ENCODE results near the gene TNIK. TPM values are rescaled to one million over a fixed set of nuclear protein-coding genes. Genes with fewer than 3 reads are reported as not detected.

Gene TNIK
- total and polyA plus RNA-seq, 2 of the 4 experiments (the other 2 are of a cell fraction) = 3.4 to 6.3 TPM

GRCh38 chr3:171503817-171504216, 43.6 kb upstream of the TNIK start:
- no peaks in the 10 kb centered on the region for H3K79me1 ChIP-seq (ENCODE audit: low read depth in 1 of 2, low read length in 2 of 2)
- no peak overlapping the region for H2BK120ac ChIP-seq (ENCODE audit: low read depth, low read length)
- POLR2A ChIA-PET (ENCODE audit: unreplicated experiment) = no interaction called here
- H2BK20ac ChIP-seq (ENCODE audit: low read depth, low read length) = no peak overlapping the region
- dilution Hi-C loops (cut with HindIII; ENCODE audit: low sequenced_read_pairs, unreplicated experiment) (no loop called here), in situ Hi-C loops (cut with MboI; ENCODE audit: low sequenced_read_pairs) (no loop called here), intact Hi-C loops (cut with micrococcal nuclease) (no loop called here)
- BruUV-seq (replicated peaks) = no TSS peak
- H3K56ac ChIP-seq (ENCODE audit: extremely low read depth, insufficient read depth, low read length) = no peak overlapping the region
- no peak for DNase-seq
- H3K9ac ChIP-seq (ENCODE audit: low read depth, low read length) = no peak overlapping the region
- H3K9me1 ChIP-seq (ENCODE audit: insufficient read depth, low read length) = no peaks in the 10 kb centered on the region
- H4K20me1 ChIP-seq (ENCODE audit: insufficient read depth, low read length) = no peaks in the 10 kb centered on the region
- no peaks in the 10 kb centered on the region; the same call in 1 of the 2 replicates for H3K27me3 ChIP-seq (ENCODE audit: control insufficient read depth, insufficient read depth, low read length)
- no peaks in the 10 kb centered on the region for H3K9me3 ChIP-seq (ENCODE audit: control insufficient read depth, insufficient read depth, low read length)
- CTCF ChIA-PET = no interaction called here
- H3K4me3 ChIP-seq (ENCODE audit: insufficient read depth, low read depth, low read length) = no peak overlapping the region
- no peak overlapping the region for H2BK5ac ChIP-seq (ENCODE audit: low read depth, low read length, poor library complexity, severe bottlenecking)
- no peak overlapping the region for H3K14ac ChIP-seq (replicated peaks; ENCODE audit: low read depth, low read length)
- TF ChIP-seq FOS (IDR thresholded peaks at IDR 0.05; ENCODE audit: low read depth, low read length) = no peak
- TF ChIP-seq CHD1 (IDR thresholded peaks at IDR 0.05; ENCODE audit: low read depth, low read length) = no peak
- TF ChIP-seq, protein P1, sequence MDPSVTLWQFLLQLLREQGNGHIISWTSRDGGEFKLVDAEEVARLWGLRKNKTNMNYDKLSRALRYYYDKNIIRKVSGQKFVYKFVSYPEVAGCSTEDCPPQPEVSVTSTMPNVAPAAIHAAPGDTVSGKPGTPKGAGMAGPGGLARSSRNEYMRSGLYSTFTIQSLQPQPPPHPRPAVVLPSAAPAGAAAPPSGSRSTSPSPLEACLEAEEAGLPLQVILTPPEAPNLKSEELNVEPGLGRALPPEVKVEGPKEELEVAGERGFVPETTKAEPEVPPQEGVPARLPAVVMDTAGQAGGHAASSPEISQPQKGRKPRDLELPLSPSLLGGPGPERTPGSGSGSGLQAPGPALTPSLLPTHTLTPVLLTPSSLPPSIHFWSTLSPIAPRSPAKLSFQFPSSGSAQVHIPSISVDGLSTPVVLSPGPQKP (IDR thresholded peaks at IDR 0.05; ENCODE audit: borderline replicate concordance, low read depth, low read length) = no peak
- no peak for TF ChIP-seq CTCF (conservative IDR thresholded peaks at IDR 0.05; ENCODE audit: low read depth, low read length)
- TF ChIP-seq RCOR1 (IDR thresholded peaks at IDR 0.05; ENCODE audit: insufficient replicate concordance, low read length) = no peak
- H4K8ac ChIP-seq (ENCODE audit: low read depth in 2 of 2, low read length in 2 of 2) = no peak overlapping the region
- no peaks in the 10 kb centered on the region for H3K4me1 ChIP-seq (ENCODE audit: control insufficient read depth, insufficient read depth, low read length)
- no peak overlapping the region for H3K27ac ChIP-seq (ENCODE audit: insufficient read depth, low read length)
- no peak overlapping the region for H4K5ac ChIP-seq (ENCODE audit: low read depth, low read length)
- H4K91ac ChIP-seq (ENCODE audit: insufficient read depth, low read depth, low read length) = no peak overlapping the region
- no peak overlapping the region for H3K4ac ChIP-seq (ENCODE audit: low read depth, low read length)
- no peaks in the 10 kb centered on the region for H3K36me3 ChIP-seq (ENCODE audit: control insufficient read depth, insufficient read depth, low read length)
- no peak overlapping the region for H3K23ac ChIP-seq (ENCODE audit: low read depth, low read length)
- no peak overlapping the region for H2AK5ac ChIP-seq (ENCODE audit: low read depth, low read length)
- no peak overlapping the region for H2AK9ac ChIP-seq (replicated peaks; ENCODE audit: low read depth, low read length, poor library complexity)
- H2AFZ ChIP-seq (replicated peaks; ENCODE audit: low read length, poor library complexity) = no peak overlapping the region
- WGBS, 2 experiments (ENCODE audit: extremely low coverage in 2 of 2, insufficient read length in 1 of 2) = no CpG with 5 or more reads among the region's 1 CpG
- no peak overlapping the region for H3K18ac ChIP-seq (ENCODE audit: low read depth, low read length)
- no peak for ATAC-seq (ENCODE audit: low read depth)
- no peak overlapping the region for H2BK15ac ChIP-seq (ENCODE audit: low read depth, low read length)
- H3K4me2 ChIP-seq (ENCODE audit: low read depth, low read length) = no peak overlapping the region

Measured in IMR-90 (cell line).